ENCODE measurements around the gene TMEM236.

The TMEM236 gene

GRCh38 chr10:17709492-17709891, 42.5 kb upstream of the TMEM236 start:
- Histone ChIP-seq H3K27ac (ENCODE audit: low read depth, low read length) (no peak overlapping the region), H3K9me3 (ENCODE audit: control insufficient read depth, insufficient read depth, low read length) (no peaks in the 10 kb centered on the region), H3K4me3 (ENCODE audit: low read length) (no peak overlapping the region), H3K4me2 (ENCODE audit: low read length) (no peak overlapping the region), H3K9me2 (replicated peaks; ENCODE audit: control insufficient read depth, low read length) (no peaks in the 10 kb centered on the region), H3K27me3 (ENCODE audit: control insufficient read depth, low read length) (no peaks in the 10 kb centered on the region), H3K4me1 (ENCODE audit: control insufficient read depth, low read length) (no peaks in the 10 kb centered on the region), H3K79me2 (ENCODE audit: control insufficient read depth, low read length) (no peaks in the 10 kb centered on the region), H3F3A (ENCODE audit: control insufficient read depth, insufficient read depth) (no peaks in the 10 kb centered on the region), H4K20me1 (ENCODE audit: control insufficient read depth, insufficient read depth, low read depth, low read length) (no peaks in the 10 kb centered on the region), H3K36me3 (ENCODE audit: control insufficient read depth, low read length) (peaks cover 13% of the 10 kb centered on the region)
- no peak for TF ChIP-seq EZH2phosphoT487 (IDR thresholded peaks at IDR 0.05; ENCODE audit: borderline replicate concordance, low read length)
- no peak for TF ChIP-seq CTCF (IDR thresholded peaks at IDR 0.05; ENCODE audit: low read depth, low read length, poor library complexity, severe bottlenecking)

GRCh38 chr10:17710181-17710580, 41.8 kb upstream of the TMEM236 start:
- TF ChIP-seq EZH2phosphoT487 (IDR thresholded peaks at IDR 0.05; ENCODE audit: borderline replicate concordance, low read length), result no peak
- TF ChIP-seq CTCF (IDR thresholded peaks at IDR 0.05; ENCODE audit: low read depth, low read length, poor library complexity, severe bottlenecking), result no peak
- Histone ChIP-seq H3K27me3 (ENCODE audit: control insufficient read depth, low read length) (no peaks in the 10 kb centered on the region), H3K27ac (ENCODE audit: low read depth, low read length) (no peak overlapping the region), H3K4me2 (ENCODE audit: low read length) (no peak overlapping the region), H3K4me1 (ENCODE audit: control insufficient read depth, low read length) (no peaks in the 10 kb centered on the region), H3K9me2 (replicated peaks; ENCODE audit: control insufficient read depth, low read length) (no peaks in the 10 kb centered on the region), H4K20me1 (ENCODE audit: control insufficient read depth, insufficient read depth, low read depth, low read length) (no peaks in the 10 kb centered on the region), H3K36me3 (ENCODE audit: control insufficient read depth, low read length) (peaks cover 14% of the 10 kb centered on the region), H3K79me2 (ENCODE audit: control insufficient read depth, low read length) (no peaks in the 10 kb centered on the region), H3K4me3 (ENCODE audit: low read length) (no peak overlapping the region), H3F3A (ENCODE audit: control insufficient read depth, insufficient read depth) (no peaks in the 10 kb centered on the region), H3K9me3 (ENCODE audit: control insufficient read depth, insufficient read depth, low read length) (no peaks in the 10 kb centered on the region)

- H3K4me3 ChIP-seq (ENCODE audit: low read length), result no peak overlapping the region
- TF ChIP-seq EZH2phosphoT487 (IDR thresholded peaks at IDR 0.05; ENCODE audit: borderline replicate concordance, low read length) (no peak), CTCF (IDR thresholded peaks at IDR 0.05; ENCODE audit: low read depth, low read length, poor library complexity, severe bottlenecking) (no peak)
- H3K79me2 ChIP-seq (ENCODE audit: control insufficient read depth, low read length), result no peaks in the 10 kb centered on the region
- no peaks in the 10 kb centered on the region for H3K9me3 ChIP-seq (ENCODE audit: control insufficient read depth, insufficient read depth, low read length)
- no peaks in the 10 kb centered on the region for H3K9me2 ChIP-seq (replicated peaks; ENCODE audit: control insufficient read depth, low read length)
- H3K27me3 ChIP-seq (ENCODE audit: control insufficient read depth, low read length), result no peaks in the 10 kb centered on the region
- H3K36me3 ChIP-seq (ENCODE audit: control insufficient read depth, low read length), result peaks cover 14% of the 10 kb centered on the region
- no peak overlapping the region for H3K27ac ChIP-seq (ENCODE audit: low read depth, low read length)
- no peaks in the 10 kb centered on the region for H3F3A ChIP-seq (ENCODE audit: control insufficient read depth, insufficient read depth)
- no peaks in the 10 kb centered on the region for H4K20me1 ChIP-seq (ENCODE audit: control insufficient read depth, insufficient read depth, low read depth, low read length)
- no peak overlapping the region for H3K4me2 ChIP-seq (ENCODE audit: low read length)
- H3K4me1 ChIP-seq (ENCODE audit: control insufficient read depth, low read length), result no peaks in the 10 kb centered on the region
Measured at GRCh38 chr10:17712053-17712452, 39.9 kb upstream of the TMEM236 start.
